HG02571 (cell line): ENCODE results near the gene KISS1.

Experiments used
- ATAC-seq: cut with Tn5 transposase; IDR thresholded peaks from one replicate; pipeline ENCODE4 v1.9.1; 2021; ENCODE audit warnings: mild to moderate bottlenecking, moderate library complexity; ENCODE audit not compliant: unreplicated experiment

Gene KISS1

DNA sequence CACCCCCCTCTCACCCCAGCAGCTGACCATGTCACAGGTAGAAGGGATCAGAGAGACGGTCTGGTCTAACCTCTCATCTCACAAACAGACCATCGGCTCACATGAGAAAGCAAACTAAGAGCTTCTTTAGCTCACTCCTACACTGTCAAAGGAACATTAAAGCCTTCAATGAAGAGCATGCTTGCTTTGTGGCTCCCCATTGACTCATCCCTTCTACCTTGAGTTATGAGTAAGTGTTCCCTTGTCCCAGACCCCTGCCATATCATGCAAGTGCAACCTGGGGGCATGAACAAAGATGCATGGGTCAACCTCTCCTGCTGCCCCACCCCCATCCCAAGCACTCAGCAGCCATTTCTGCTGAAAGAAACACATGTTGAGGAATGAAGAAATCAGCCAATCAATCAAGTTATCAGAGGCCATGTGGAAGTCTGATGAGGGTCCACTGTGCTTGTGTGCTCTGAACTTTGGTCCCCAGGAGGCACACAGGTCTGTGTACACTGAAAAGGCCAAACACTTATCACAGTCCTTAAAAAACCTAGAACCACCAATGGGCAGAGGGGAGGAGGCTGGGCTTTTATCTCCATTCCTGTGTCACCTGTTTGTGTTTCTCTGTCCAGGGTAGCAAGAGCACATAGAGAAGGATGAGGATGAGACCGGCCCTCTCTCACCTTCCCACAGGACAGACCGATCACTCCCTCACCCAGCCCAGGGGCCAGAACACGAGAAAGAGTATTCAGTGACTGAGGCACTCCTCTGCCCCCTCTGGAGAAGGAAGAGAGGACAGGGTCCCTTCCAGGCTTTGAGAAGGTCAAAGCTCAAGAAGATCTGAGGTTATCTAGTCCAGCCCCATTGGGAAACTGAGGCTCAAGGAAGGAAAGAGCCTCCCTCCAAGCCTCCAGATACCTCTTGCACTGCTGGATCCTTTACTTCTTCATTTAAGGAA is 54.0 kb downstream of the KISS1 start:
- no peak for ATAC-seq

DNA sequence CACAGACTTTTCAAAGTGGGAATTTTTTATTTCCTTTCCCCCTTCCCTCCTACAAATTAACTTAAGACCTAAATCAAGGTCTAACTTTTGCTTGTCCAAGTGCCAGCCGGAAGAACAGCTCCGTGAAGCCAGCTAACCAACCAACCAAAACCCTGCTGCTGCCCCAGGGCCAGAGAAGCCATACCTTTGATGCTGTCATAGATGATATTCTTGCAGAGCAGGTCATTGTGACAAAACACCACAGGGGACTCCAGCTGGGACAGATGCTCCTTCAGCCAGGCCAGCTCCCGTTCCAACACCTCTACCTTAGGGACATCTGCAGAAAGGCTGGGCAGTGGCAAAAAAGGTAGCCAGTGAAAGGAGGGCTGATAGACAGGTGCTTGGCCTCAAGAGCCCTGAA is 55.2 kb downstream of the KISS1 start:
- ATAC-seq, result no peak
